GM10266 (cell line): ENCODE data around the gene NPPC.

Experiments used
- DNase-seq: peaks from one replicate; pipeline ENCODE4 v3.0.0; 2012; ENCODE audit errors: extremely low spot score
- CTCF ChIP-seq: IDR thresholded peaks from 2 replicates; pipeline ENCODE4 v1.5.1; 2012; ENCODE audit warnings: mild to moderate bottlenecking, low read depth; ENCODE audit not compliant: control insufficient read depth, insufficient read depth; ENCODE audit errors: missing control alignments

NPPC gene

DNA sequence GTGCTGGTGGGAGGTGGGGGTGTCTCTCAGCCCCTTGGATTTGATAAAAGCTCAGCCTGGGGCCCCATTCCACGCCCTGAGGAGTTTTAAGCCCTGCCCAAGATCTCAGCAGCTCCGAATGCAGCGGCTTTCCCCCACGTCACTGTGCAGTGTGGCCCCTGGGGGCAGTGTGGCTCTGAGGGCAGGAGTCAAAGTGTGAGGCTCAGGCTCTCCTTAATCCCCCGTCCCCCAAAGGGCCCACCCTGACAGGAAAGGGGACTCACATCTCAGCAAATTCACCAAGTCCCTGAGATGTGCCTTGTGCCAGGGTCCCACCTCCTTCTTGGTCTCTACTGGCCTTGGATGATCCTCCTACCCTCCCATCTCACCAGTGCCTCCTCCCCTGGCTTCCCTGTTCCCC lies 25.2 kb downstream of the NPPC start:
- no peak for TF ChIP-seq CTCF

DNA sequence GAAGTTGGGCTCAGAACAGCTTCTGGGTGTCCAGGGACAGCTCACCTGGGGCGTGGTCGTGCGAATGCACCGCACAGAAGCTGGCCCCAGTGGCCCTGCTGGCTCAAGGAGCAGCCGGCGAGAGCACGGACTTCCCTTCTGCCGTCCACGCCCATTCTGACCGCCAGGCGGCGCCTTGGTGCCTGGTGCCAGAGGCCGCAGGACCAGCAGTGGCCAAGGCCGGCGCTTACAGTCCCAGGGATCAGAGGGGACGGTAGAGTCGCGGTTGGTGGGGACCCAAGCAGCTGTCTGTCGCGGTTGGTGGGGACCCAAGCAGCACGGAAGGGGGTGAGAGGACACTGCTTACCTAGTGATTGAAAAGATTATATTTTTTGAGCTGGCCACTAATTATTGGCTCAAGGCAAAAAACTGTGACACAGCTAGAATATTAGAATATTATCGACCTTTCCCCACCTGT lies 25.7 kb downstream of the NPPC start:
- peak; percentile 96 for TF ChIP-seq CTCF
- peak; percentile 78 for DNase-seq

More for the DNA sequence above, 25.2 kb downstream of the NPPC start:
- DNase-seq, result no peak

DNA sequence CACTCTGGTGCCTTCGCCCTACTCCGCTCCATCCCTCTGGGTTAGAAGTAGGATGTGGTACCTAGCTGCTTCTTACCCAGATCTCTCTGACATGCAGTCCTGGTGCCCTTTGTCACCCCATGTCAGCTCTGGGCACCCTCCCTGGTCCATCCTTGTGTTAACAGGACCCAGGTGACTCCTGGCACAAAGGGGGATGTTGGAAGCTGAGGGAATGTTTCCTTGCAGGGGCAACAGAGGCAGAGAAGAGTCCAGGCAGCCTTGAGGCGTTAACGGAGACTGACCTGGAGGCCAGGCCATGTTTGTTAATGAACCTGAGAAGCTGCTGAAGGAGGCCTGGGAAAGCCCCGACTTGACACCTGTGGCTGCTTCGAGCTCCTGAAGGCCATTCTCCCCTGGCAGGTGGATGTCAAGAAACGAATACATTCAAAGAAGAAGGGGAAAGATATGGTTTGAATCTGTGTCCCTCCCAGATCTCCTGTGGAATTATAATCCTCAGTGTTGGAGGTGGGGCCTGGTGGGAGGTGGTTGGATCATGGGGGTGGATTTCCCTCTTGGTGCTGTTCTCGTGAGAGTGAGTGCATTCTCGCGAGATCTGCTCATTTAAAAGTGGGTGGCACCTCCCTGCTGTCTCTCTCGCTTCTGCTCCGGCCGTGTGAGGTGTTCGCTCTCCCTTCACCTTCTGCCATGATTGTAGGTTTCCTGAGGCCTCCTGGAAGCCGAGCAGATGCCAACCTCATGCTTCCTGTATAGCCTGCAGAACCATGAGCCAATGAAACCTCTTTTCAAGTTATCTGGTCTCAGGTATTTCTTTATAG lies 31.4 kb downstream of the NPPC start:
- no peak for TF ChIP-seq CTCF
- DNase-seq, result no peak

DNA sequence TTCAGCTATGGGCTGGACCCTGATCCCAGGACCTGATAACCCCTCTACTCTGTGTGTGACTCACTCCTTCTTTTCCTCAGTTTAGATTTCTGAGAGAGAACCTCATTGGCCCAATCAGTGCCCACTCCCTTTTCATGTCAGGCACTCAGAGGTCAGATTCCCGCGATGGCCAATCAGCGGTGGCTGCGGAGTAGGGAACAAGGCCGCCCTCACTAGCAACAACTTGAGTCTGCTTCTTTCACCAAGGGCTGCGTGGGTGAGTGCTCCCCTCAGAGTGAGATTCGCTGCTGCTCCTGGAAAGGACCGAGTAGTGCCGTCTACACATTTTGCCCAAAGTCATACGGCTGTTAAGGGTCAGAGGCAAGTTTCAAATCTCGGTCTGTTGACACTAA lies 34.7 kb downstream of the NPPC start:
- no peak for DNase-seq
- TF ChIP-seq CTCF, result no peak

- no peak for TF ChIP-seq CTCF
- DNase-seq, result no peak
Measured at GRCh38 chr2:231890896-231891513, 35.2 kb downstream of the NPPC start.

- no peak for TF ChIP-seq CTCF
- no peak for DNase-seq
Measured at GRCh38 chr2:231887756-231888155, 38.4 kb downstream of the NPPC start.
